Tibial nerve (tissue), 4 donors: ENCODE data around the gene RPL13. TPM values are rescaled to one million over a fixed set of nuclear protein-coding genes. Genes with fewer than 3 reads are reported as not detected.

Source experiments
- DNase-seq, 2 donors: peaks; one replicate each; pipeline ENCODE4 v3.0.0-alpha.2; 2019; ENCODE audit warnings: low spot score in 2 of 2
- H3K27ac ChIP-seq, 4 donors: fragments of 200-600 bp; sonication (generic) in 3 of 4; one replicate each; pipeline ENCODE4 v1.5.1; 2017 to 2019; ENCODE audit warnings: mild to moderate bottlenecking in 1 of 4
- H3K27me3 ChIP-seq, 2 donors: fragments of 200-600 bp; sonication (generic) in 1 of 2; one replicate each; pipeline versions ENCODE4 v1.5.1 to v1.6.0; 2017 to 2019
- H3K36me3 ChIP-seq, 3 donors: fragments of 200-600 bp; sonication (generic); one replicate each; pipeline ENCODE4 v1.5.1; 2018 to 2019
- H3K4me1 ChIP-seq, 4 donors: fragments of 200-600 bp; sonication (generic) in 3 of 4; one replicate each; pipeline ENCODE4 v1.5.1; 2017 to 2019
- H3K4me3 ChIP-seq, 4 donors: fragments of 200-600 bp; sonication (generic) in 3 of 4; one replicate each; pipeline ENCODE4 v1.5.1; 2017 to 2019; ENCODE audit warnings: mild to moderate bottlenecking in 1 of 4, moderate library complexity in 1 of 4
- H3K9me3 ChIP-seq, 4 donors: fragments of 200-600 bp; sonication (generic) in 3 of 4; one replicate each; pipeline ENCODE4 v1.5.1; 2017 to 2019
- CTCF ChIP-seq, 5 experiments: fragments of 200-600 bp in 3 of 5; fragments of 450-650 bp in 2 of 5; sonication (generic) in 3 of 5; IDR thresholded peaks; one replicate each; pipeline ENCODE4 v1.5.1; 2016 to 2019; ENCODE audit warnings: antibody characterized with exemption in 5 of 5, mild to moderate bottlenecking in 3 of 5, moderate library complexity in 2 of 5
- EP300 ChIP-seq, 2 donors: sonication (generic); formaldehyde crosslinking; IDR thresholded peaks; one replicate each; pipeline ENCODE4 v1.6.1; 2017; ENCODE audit warnings: antibody characterized with exemption in 2 of 2, mild to moderate bottlenecking in 1 of 2
- POLR2A ChIP-seq, 2 donors: fragments of 450-650 bp; IDR thresholded peaks; one replicate each; pipeline ENCODE4 v1.6.1; 2017; ENCODE audit warnings: antibody characterized with exemption in 2 of 2, mild to moderate bottlenecking in 2 of 2, moderate library complexity in 2 of 2
- WGBS, 2 donors: methylation state at CpG; one replicate each; pipeline ENCODE4 v1.1.5; 2018; 5-methylcytosine and 5-hydroxymethylcytosine counted together
- total RNA-seq, 4 donors: library from RNA; depleted of rRNA; stranded (reverse); fragments of >200 nt; gene quantifications; one replicate each; pipeline ENCODE4 v1.1.0, GENCODE V29; 2016

Gene RPL13
- total RNA-seq, 4 donors from 2014 or later, result 5,811 to 9,745 (median 6,935) TPM

- no peaks in the 10 kb centered on the region for H3K4me1 ChIP-seq
- TF ChIP-seq CTCF (IDR thresholded peaks at IDR 0.05), result no peak
- WGBS, 2 donors, result 93 to 96% methylated on average over 25 to 26 of the region's 26 CpGs
- DNase-seq, result no peak
- no peaks in the 10 kb centered on the region for H3K9me3 ChIP-seq
- H3K36me3 ChIP-seq, result no peaks in the 10 kb centered on the region
- H3K4me3 ChIP-seq, result no peak overlapping the region
- no peak overlapping the region for H3K27ac ChIP-seq
- H3K27me3 ChIP-seq, result no peaks in the 10 kb centered on the region
Observed at GRCh38 chr16:89588413-89589109, 28.1 kb downstream of the RPL13 start.

GRCh38 chr16:89589241-89589926 is 28.9 kb downstream of the RPL13 start:
- no peak for DNase-seq
- no peaks in the 10 kb centered on the region for H3K4me1 ChIP-seq
- no peak for TF ChIP-seq EP300 (IDR thresholded peaks at IDR 0.05)
- TF ChIP-seq POLR2A (IDR thresholded peaks at IDR 0.05), result no peak
- TF ChIP-seq CTCF (IDR thresholded peaks at IDR 0.05), result no peak
- WGBS, 2 donors, result 84 to 89% methylated on average over 17 to 19 of the region's 21 CpGs
- H3K36me3 ChIP-seq, result no peaks in the 10 kb centered on the region
- H3K27me3 ChIP-seq, result no peaks in the 10 kb centered on the region
- H3K27ac ChIP-seq, result no peak overlapping the region
- no peaks in the 10 kb centered on the region for H3K9me3 ChIP-seq
- no peak overlapping the region for H3K4me3 ChIP-seq

- H3K27me3 ChIP-seq, result no peaks in the 10 kb centered on the region
- H3K9me3 ChIP-seq, result no peaks in the 10 kb centered on the region
- WGBS, 2 donors, result 81 to 83% methylated on average over 15 of the region's 15 CpGs
- no peak overlapping the region for H3K27ac ChIP-seq
- DNase-seq, result no peak
- TF ChIP-seq EP300 (IDR thresholded peaks at IDR 0.05) (no peak), CTCF (IDR thresholded peaks at IDR 0.05) (no peak), POLR2A (IDR thresholded peaks at IDR 0.05) (no peak)
- H3K4me1 ChIP-seq, result no peaks in the 10 kb centered on the region
- no peak overlapping the region for H3K4me3 ChIP-seq
- no peaks in the 10 kb centered on the region for H3K36me3 ChIP-seq
Observed at GRCh38 chr16:89593841-89594240, 33.4 kb downstream of the RPL13 start.

- no peak for TF ChIP-seq POLR2A (IDR thresholded peaks at IDR 0.05)
- TF ChIP-seq CTCF (IDR thresholded peaks at IDR 0.05), result no peak
- no peak for TF ChIP-seq EP300 (IDR thresholded peaks at IDR 0.05)
- 93 to 94% methylated on average over 32 to 46 of the region's 47 CpGs for WGBS, 2 donors
- H3K27ac ChIP-seq, result no peak overlapping the region
- no peaks in the 10 kb centered on the region for H3K4me1 ChIP-seq
- H3K4me3 ChIP-seq, result no peak overlapping the region
- H3K36me3 ChIP-seq, result no peaks in the 10 kb centered on the region
- H3K27me3 ChIP-seq, result no peaks in the 10 kb centered on the region
- no peaks in the 10 kb centered on the region for H3K9me3 ChIP-seq
- no peak for DNase-seq
Observed at GRCh38 chr16:89595330-89596060, 35.0 kb downstream of the RPL13 start.
